A673 (cell line): Measurements from ENCODE around the gene RSAD1. TPM values are rescaled to one million over a fixed set of nuclear protein-coding genes. Genes with fewer than 3 reads are reported as not detected.

ENCODE experiments used
- BruUV-seq: library from RNA; stranded (reverse); fragments of 400-500 nt; replicated peaks from 2 replicates; lab custom pipeline; 2021; lab: Mats Ljungman, UMichigan
- CTCF ChIA-PET: fragments of 300-600 bp; sonication (Branson Sonifier 250); formaldehyde crosslinking; loops from one replicate; lab custom pipeline; 2022; ENCODE audit warnings: antibody characterized with exemption; lab: Charles Lee
- POLR2A ChIA-PET: fragments of 300-600 bp; sonication (Branson Sonifier 250); formaldehyde crosslinking; loops from one replicate; lab custom pipeline; 2022; ENCODE audit warnings: antibody characterized with exemption; ENCODE audit not compliant: low non-redundant PET; lab: Charles Lee
- DNase-seq: peaks from one replicate; pipeline ENCODE4 v3.0.0-alpha.2; 2015; ENCODE audit warnings: low spot score
- H3K27ac ChIP-seq: fragments of 200-600 bp; sonication (generic); 2 replicates; pipeline ENCODE4 v1.5.1; 2016; ENCODE audit warnings: mixed run types, low read depth, mild to moderate bottlenecking, mixed read lengths, antibody characterized with exemption, low read length; ENCODE audit not compliant: poor library complexity, severe bottlenecking
- H3K27me3 ChIP-seq: fragments of 200-600 bp; sonication (generic); replicated peaks from 2 replicates; pipeline ENCODE4 v1.6.1; 2017; ENCODE audit warnings: mixed run types, low read depth, mild to moderate bottlenecking, mixed read lengths, antibody characterized with exemption, low read length; ENCODE audit not compliant: insufficient read depth, poor library complexity
- H3K36me3 ChIP-seq: fragments of 200-600 bp; sonication (generic); 2 replicates; pipeline ENCODE4 v1.6.1; 2016; ENCODE audit warnings: mixed run types, mild to moderate bottlenecking, mixed read lengths, antibody characterized with exemption, low read length; ENCODE audit not compliant: insufficient read depth, poor library complexity, severe bottlenecking
- H3K4me1 ChIP-seq: fragments of 200-600 bp; sonication (generic); 2 replicates; pipeline ENCODE4 v1.6.1; 2017; ENCODE audit warnings: mixed run types, mild to moderate bottlenecking, mixed read lengths, antibody characterized with exemption, low read length; ENCODE audit not compliant: insufficient read depth, poor library complexity, severe bottlenecking
- H3K4me3 ChIP-seq: fragments of 200-600 bp; sonication (generic); 2 replicates; pipeline ENCODE4 v1.5.1; 2016; ENCODE audit warnings: low read depth, mixed run types, mild to moderate bottlenecking, mixed read lengths, low read length; ENCODE audit not compliant: poor library complexity, severe bottlenecking
- H3K9me3 ChIP-seq: fragments of 200-600 bp; sonication (generic); 2 replicates; pipeline ENCODE4 v1.6.1; 2016; ENCODE audit warnings: mixed run types, low read depth, mild to moderate bottlenecking, mixed read lengths, antibody characterized with exemption, low read length; ENCODE audit not compliant: poor library complexity, severe bottlenecking
- CTCF ChIP-seq: fragments of 300-800, 200-600 bp; sonication (generic); conservative IDR thresholded peaks from 2 replicates; pipeline ENCODE4 v1.5.1; 2017; ENCODE audit warnings: low read depth, mild to moderate bottlenecking, antibody characterized with exemption, low read length, moderate library complexity, mixed read lengths
- EZH2 ChIP-seq: fragments of 200-600 bp; sonication (generic); IDR thresholded peaks from 2 replicates; pipeline ENCODE4 v1.6.1; 2017; ENCODE audit warnings: borderline replicate concordance, low read depth, mild to moderate bottlenecking, mixed read lengths, antibody characterized with exemption, low read length; ENCODE audit not compliant: poor library complexity, severe bottlenecking
- intact Hi-C: fragments of 100-400 bp; cut with micrococcal nuclease; formaldehyde crosslinking; loops from one replicate; pipeline ENCODE4 v1.10.0; 2022; ENCODE audit not compliant: unreplicated experiment
- total RNA-seq: library from RNA; stranded (reverse); gene quantifications from 2 replicates; pipeline ENCODE4 v1.2.3, GENCODE V29; 2021

The RSAD1 gene
- total RNA-seq, 1 experiment from 2014 or later, result 44.3 TPM

- peak; percentile 37 for DNase-seq
- CTCF ChIA-PET, result no interaction called here
- Histone ChIP-seq H3K9me3 (no peaks in the 10 kb centered on the region), H3K27me3 (peaks cover 10% of the 10 kb centered on the region), H3K36me3 (no peaks in the 10 kb centered on the region), H3K4me1 (peaks cover 8% of the 10 kb centered on the region), H3K27ac (no peak overlapping the region), H3K4me3 (no peak overlapping the region)
- BruUV-seq, result no TSS peak
- POLR2A ChIA-PET, result no interaction called here
- TF ChIP-seq EZH2 (no peak), CTCF (no peak)
- intact Hi-C loops, result no loop called here
Measured at GRCh38 chr17:50533720-50534148, 55.1 kb downstream of the RSAD1 start.

DNA sequence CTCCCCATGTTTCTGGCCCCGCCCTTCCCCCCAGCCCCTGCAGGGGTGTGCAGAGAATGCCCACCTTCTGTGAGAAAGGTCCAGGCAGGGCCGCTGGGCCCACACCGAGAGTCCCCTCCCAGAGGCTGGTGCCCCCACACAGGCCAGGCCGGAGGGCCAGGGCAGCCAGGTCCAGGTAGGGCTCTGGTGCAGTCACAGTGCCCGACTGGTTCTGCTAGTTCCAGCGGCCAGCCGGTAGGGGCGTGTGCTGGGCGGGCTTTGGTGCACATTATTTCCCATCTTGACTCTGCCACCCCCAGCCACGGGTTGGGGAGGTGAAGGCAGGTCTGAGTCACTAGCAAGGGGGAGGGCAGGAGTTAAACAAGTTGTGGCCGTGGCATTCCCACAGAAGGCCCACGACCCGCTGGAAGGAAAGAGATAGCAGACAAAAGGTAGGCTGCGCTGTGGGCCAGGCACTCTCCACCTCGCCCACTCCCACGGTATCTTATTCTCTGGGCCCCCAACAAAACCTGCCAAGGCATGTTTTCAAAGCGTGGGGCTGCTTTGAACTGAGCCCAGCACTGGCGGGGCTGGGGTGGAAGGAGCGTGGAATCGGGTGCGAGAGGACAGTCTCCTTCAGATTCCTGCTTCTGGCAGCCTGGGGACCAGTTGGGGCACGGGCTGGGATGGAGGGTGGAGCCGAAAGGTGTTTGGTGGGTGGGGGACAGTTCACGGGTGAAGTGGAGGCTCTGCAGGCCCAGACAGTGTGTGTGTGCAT, 55.7 kb downstream of the RSAD1 start:
- no TSS peak for BruUV-seq
- peaks cover 8% of the 10 kb centered on the region for H3K4me1 ChIP-seq
- ChIA-PET CTCF (no interaction called here), POLR2A (no interaction called here)
- DNase-seq, result no peak
- H3K27me3 ChIP-seq, result peaks cover 10% of the 10 kb centered on the region
- no peaks in the 10 kb centered on the region for H3K9me3 ChIP-seq
- no peak overlapping the region for H3K4me3 ChIP-seq
- intact Hi-C loops, result no loop called here
- no peak for TF ChIP-seq CTCF
- H3K36me3 ChIP-seq, result no peaks in the 10 kb centered on the region
- no peak overlapping the region for H3K27ac ChIP-seq

DNA sequence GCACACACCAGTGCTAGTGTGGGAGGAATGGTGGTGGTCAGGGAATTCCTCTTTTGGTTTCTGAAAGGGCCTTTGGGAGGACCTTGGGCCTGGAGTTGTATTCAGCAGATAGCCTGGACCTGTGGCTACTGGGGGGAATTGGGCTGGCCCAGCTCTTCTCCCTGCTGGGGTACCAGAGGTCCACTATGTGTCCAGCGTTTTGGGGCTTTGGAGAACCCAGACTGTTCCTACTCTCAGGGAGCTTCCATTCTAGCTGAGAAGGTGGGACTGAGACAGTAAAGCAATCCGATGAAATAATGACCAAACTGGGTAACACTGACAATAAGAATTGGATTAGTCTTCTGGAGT, 56.3 kb downstream of the RSAD1 start:
- Histone ChIP-seq H3K4me3 (no peak overlapping the region), H3K36me3 (no peaks in the 10 kb centered on the region), H3K27me3 (peaks cover 10% of the 10 kb centered on the region), H3K4me1 (peaks cover 8% of the 10 kb centered on the region), H3K9me3 (no peaks in the 10 kb centered on the region), H3K27ac (no peak overlapping the region)
- ChIA-PET POLR2A (interaction anchor here (0.6 kb wide), 1 partner anchor 228 kb away, joined by 3 read pairs; no protein-coding TSS in a partner anchor), CTCF (no interaction called here)
- TF ChIP-seq CTCF (no peak), EZH2 (no peak)
- BruUV-seq, result no TSS peak
- intact Hi-C loops, result no loop called here
- DNase-seq, result no peak
